ENCODE data around the gene ERMARD. TPM values are rescaled to one million over a fixed set of nuclear protein-coding genes. Genes with fewer than 3 reads are reported as not detected.

ERMARD gene
- total and polyA plus RNA-seq, 2 donors (not counting 3 experiments of a cell fraction or from before 2014, with no cell fraction given), result 23.8 to 36.4 TPM

DNA sequence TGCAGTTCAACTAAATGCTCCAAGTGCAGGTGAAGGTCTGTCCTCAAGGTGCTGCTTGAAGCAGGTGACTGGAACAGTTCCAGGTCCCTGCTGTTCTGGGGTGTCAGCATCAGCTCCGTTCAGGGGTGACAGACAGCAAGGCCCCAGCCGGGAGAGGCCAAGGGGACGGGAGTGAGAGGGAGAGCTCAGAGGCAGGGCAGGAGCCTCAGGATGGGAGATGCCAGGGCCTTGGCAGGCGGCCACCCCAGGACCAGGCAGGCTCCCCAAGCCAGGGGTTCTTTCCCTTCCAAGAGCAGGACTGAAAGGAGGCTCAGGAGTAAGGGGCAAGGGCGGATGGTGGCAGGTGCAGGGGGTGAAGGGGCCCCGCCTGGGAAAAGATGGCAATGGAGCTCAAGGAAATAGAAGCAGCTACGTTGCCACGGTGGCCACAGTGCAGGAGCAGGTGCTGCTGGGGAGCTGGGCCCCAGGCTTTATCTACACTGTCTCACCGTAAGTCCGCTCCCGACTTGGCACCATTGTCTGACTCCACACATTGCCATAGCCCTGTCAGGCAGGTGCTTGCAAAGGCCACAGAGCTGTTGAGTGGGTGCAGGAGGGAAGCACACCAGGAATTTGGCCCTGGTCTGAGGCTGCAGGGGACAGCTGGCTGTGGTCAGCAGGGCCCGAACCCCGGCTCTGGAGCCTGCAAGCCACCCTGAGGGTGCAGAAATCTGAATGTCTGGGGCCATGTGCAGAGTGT lies 43.1 kb downstream of the ERMARD start:
- FAIRE-seq, result no peak
- dilution Hi-C loops (cut with MboI; ENCODE audit: extremely low pct_ligation_motif_present, low sequenced_read_pairs) (no loop called here), intact Hi-C loops (cut with micrococcal nuclease) (loop anchor here (5.0 kb wide), 1 partner anchor 837 kb away; no protein-coding TSS in a partner anchor)
- Histone ChIP-seq H3K9me1 (replicated peaks; ENCODE audit: control insufficient read depth, extremely low read depth, insufficient read depth, low read length) (no peaks in the 10 kb centered on the region), H3K27me3 (ENCODE audit: control insufficient read depth in 2 of 2, insufficient read depth in 2 of 2, low read length in 2 of 2) (peaks cover 4 to 16% of the 10 kb centered on the region in 2 experiments), H2AFZ (ENCODE audit: low read depth, low read length) (no peak overlapping the region), H3K27ac (ENCODE audit: insufficient read depth, low read depth, low read length) (no peak overlapping the region), H3K9me3 (replicated peaks; ENCODE audit: control insufficient read depth, insufficient read depth, low read length) (no peaks in the 10 kb centered on the region), H3K4me1 (ENCODE audit: control insufficient read depth, extremely low read depth, insufficient read depth, low read length) (peaks cover 6% of the 10 kb centered on the region), H4K20me1 (replicated peaks; ENCODE audit: control insufficient read depth, extremely low read depth, insufficient read depth, low read length) (no peaks in the 10 kb centered on the region), H3K79me2 (ENCODE audit: control insufficient read depth, insufficient read depth, low read length) (no peaks in the 10 kb centered on the region), H3K4me3 (replicated peaks in 1 of 3; ENCODE audit: insufficient read depth in 1 of 3, low read depth in 1 of 3, low read length in 3 of 3) (no peak overlapping the region), H3K36me3 (ENCODE audit: control insufficient read depth in 2 of 2, extremely low read depth in 1 of 2, insufficient read depth in 2 of 2, low read length in 2 of 2) (no peaks in the 10 kb centered on the region), H3K4me2 (ENCODE audit: insufficient read depth, low read length) (no peak overlapping the region), H3K9ac (replicated peaks; ENCODE audit: extremely low read depth, insufficient read depth, low read length) (no peak overlapping the region)
- POLR2A ChIA-PET, result no interaction called here
- CTCF ChIA-PET, result interaction anchor here (0.9 to 3.2 kb wide), 5 partner anchors 10 to 736 kb away, joined by 3 to 10 read pairs (median 5); no protein-coding TSS in a partner anchor
- TF ChIP-seq, protein P1, sequence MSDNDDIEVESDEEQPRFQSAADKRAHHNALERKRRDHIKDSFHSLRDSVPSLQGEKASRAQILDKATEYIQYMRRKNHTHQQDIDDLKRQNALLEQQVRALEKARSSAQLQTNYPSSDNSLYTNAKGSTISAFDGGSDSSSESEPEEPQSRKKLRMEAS (IDR thresholded peaks at IDR 0.05; ENCODE audit: insufficient read depth, insufficient read length), result no peak
- TF ChIP-seq JUN (IDR thresholded peaks at IDR 0.05; ENCODE audit: borderline replicate concordance, insufficient read depth, insufficient read length, low read depth), result no peak
- no peak for TF ChIP-seq POLR2AphosphoS5 (IDR thresholded peaks at IDR 0.05; ENCODE audit: insufficient read depth, low read depth, low read length)
- TF ChIP-seq MYC (IDR thresholded peaks at IDR 0.05; ENCODE audit: low read depth, low read length), result no peak
- TF ChIP-seq POLR2A (IDR thresholded peaks at IDR 0.05; ENCODE audit: low read depth, low read length), result no peak
- TF ChIP-seq, protein P2, sequence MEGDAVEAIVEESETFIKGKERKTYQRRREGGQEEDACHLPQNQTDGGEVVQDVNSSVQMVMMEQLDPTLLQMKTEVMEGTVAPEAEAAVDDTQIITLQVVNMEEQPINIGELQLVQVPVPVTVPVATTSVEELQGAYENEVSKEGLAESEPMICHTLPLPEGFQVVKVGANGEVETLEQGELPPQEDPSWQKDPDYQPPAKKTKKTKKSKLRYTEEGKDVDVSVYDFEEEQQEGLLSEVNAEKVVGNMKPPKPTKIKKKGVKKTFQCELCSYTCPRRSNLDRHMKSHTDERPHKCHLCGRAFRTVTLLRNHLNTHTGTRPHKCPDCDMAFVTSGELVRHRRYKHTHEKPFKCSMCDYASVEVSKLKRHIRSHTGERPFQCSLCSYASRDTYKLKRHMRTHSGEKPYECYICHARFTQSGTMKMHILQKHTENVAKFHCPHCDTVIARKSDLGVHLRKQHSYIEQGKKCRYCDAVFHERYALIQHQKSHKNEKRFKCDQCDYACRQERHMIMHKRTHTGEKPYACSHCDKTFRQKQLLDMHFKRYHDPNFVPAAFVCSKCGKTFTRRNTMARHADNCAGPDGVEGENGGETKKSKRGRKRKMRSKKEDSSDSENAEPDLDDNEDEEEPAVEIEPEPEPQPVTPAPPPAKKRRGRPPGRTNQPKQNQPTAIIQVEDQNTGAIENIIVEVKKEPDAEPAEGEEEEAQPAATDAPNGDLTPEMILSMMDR (IDR thresholded peaks at IDR 0.05; ENCODE audit: extremely low read depth in 1 of 2, insufficient read depth in 1 of 2, low read depth in 1 of 2, low read length in 2 of 2), result no peak
- TF ChIP-seq GATA2 (IDR thresholded peaks at IDR 0.05; ENCODE audit: insufficient read depth, insufficient read length, low read depth, low read length), result no peak
- no peak for TF ChIP-seq FOS (IDR thresholded peaks at IDR 0.05; ENCODE audit: borderline replicate concordance, insufficient read depth, low read length)
- TF ChIP-seq EZH2 (IDR thresholded peaks at IDR 0.05; ENCODE audit: borderline replicate concordance, low read depth, low read length, severe bottlenecking), result no peak
- no peak for DNase-seq (ENCODE audit: low read depth, low spot score)
- no TSS peak for BruUV-seq (replicated peaks)

Measured in endothelial cell of umbilical vein (primary cell).